ENCODE data around the gene CRIP1.

Gene CRIP1

DNA sequence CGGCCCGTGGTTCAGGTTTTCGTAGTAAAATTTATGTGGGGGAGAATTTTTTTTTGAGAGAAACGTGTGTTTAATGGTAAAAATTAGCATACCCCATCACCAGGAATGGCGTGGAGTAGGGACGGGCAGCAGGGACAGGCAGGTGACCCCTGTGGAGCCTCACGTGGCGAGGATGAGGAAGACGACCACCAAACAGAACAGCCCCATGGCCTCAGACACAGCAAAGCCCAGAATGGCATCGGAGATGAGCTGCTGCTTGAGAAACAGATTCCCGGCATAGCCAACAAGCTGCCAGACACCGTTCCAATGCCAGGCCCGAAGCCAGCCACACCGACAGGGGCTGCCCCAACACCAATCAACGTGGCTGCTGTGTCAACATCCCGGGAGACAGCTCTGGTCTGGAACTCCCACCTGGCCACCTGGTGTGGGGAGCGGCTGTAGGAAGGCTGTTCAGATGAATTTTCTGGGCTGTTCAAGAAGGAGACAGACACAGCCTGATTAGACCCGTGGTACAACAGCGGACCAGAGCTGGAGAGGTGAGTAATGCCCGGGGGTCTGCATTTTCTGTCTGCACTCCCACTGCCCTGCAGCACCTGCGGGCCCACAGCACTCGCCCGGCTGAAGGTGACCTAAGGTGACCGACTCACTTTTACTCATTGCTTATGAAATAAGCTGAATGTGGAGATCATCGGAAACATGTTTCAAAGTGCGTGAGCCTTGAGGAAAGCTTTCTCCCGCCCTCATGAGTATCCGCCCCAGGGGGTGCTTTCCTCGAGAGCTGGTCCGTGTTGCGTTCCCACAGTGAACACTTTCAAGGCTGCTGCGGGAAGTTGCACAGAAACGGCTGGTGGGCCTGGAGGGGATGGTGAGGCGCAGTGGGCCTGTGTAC lies 50.2 kb downstream of the CRIP1 start:
- DNase-seq, result no peak

DNA sequence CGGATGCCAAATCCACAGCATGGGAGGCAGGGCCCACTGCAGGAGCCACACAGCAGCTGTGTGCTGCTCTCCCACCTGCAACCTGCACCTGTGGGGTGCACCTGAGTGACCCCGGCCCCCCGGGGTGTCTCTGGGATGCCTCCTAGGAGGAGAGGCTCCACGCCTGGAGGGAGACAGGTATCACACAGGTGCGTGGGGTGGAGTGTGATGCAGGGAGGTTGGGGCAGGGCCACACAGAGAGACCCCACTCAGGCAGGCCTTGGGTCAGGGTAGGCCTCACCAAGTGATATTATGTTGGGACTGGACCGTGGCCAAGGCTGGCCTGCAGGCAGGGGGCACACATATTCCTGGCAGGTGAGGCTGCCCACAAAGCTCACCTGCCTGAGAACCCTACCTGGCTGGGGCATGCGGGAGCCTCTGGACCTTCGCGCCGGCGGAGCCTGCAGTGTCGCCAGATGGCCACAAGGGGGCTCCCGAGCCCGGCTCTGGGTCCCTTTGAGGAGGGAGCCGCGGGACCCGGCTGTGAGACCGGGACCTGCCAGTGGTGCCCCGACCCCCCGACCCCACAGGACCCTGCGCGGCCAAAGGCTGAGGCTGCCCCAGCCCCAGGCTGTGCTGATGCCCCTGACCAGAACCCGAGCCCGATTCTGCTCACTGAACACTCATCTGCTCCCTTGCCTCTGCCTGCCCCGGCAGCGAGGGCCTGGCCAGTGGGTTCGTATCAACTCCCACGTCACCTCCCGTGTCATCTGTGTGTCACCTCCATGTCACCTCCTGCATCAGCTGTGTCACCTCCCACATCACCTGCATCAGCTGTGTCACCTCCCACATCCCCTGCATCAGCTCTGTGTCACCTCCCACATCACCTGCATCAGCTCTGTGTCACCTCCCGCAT lies 51.1 kb downstream of the CRIP1 start:
- DNase-seq, result no peak
